NCI-H82 (cell line): ENCODE results near the gene CDK12.

ENCODE experiments used
- DNase-seq: peaks from one replicate; lab custom pipeline; 2025; lab: John Stamatoyannopoulos, UW

Gene CDK12

GRCh38 chr17:39549747-39550573 lies 88.7 kb downstream of the CDK12 start:
- peak; percentile 88 for DNase-seq

GRCh38 chr17:39551879-39552278 lies 90.6 kb downstream of the CDK12 start:
- no peak for DNase-seq

- DNase-seq = no peak
Observed at GRCh38 chr17:39553341-39553945, 92.2 kb downstream of the CDK12 start.

- no peak for DNase-seq
Observed at GRCh38 chr17:39555368-39555767, 94.1 kb downstream of the CDK12 start.

GRCh38 chr17:39556423-39556822 lies 95.1 kb downstream of the CDK12 start:
- peak; percentile 17 for DNase-seq

- DNase-seq = no peak
Observed at GRCh38 chr17:39562395-39562794, 101.1 kb downstream of the CDK12 start.

GRCh38 chr17:39562976-39563375 lies 101.7 kb downstream of the CDK12 start:
- DNase-seq = peak; percentile 48

GRCh38 chr17:39563476-39563875 lies 102.2 kb downstream of the CDK12 start:
- peak; percentile 98 for DNase-seq

- DNase-seq = peak; percentile 71
Observed at GRCh38 chr17:39564211-39564848, 103.0 kb downstream of the CDK12 start.

GRCh38 chr17:39566094-39566850 lies 105.0 kb downstream of the CDK12 start:
- no peak for DNase-seq

- DNase-seq = no peak
Observed at GRCh38 chr17:39568702-39569101, 107.4 kb downstream of the CDK12 start.

GRCh38 chr17:39569126-39569525 lies 107.8 kb downstream of the CDK12 start:
- DNase-seq = no peak

GRCh38 chr17:39572121-39572520 lies 110.8 kb downstream of the CDK12 start:
- DNase-seq = no peak

GRCh38 chr17:39573447-39574298 lies 112.4 kb downstream of the CDK12 start:
- peak; percentile 64 for DNase-seq

GRCh38 chr17:39576187-39576586 lies 114.9 kb downstream of the CDK12 start:
- DNase-seq = peak; percentile 70

- no peak for DNase-seq
Observed at GRCh38 chr17:39578272-39578671, 117.0 kb downstream of the CDK12 start.

GRCh38 chr17:39579318-39580081 lies 118.2 kb downstream of the CDK12 start:
- DNase-seq = no peak

GRCh38 chr17:39580082-39580468 lies 118.8 kb downstream of the CDK12 start:
- DNase-seq = no peak

GRCh38 chr17:39581071-39581758 lies 119.9 kb downstream of the CDK12 start:
- DNase-seq = no peak

- no peak for DNase-seq
Observed at GRCh38 chr17:39581759-39582085, 120.4 kb downstream of the CDK12 start.
